Duodenal mucosa (tissue), 2 donors: Measurements from ENCODE around the gene DNMT3L.
"Not testable (repeated sequence)": the region's sequence is repeated elsewhere in the genome, so short reads cannot be mapped to it uniquely, and the experiment has no call there.

Source experiments
- H3K27ac ChIP-seq: one replicate; pipeline ENCODE4 v1.7.0; 2013; ENCODE audit warnings: low read depth, low read length
- H3K27me3 ChIP-seq, 2 donors: one replicate each; pipeline ENCODE4 v1.7.0; 2013; ENCODE audit warnings: low read length in 2 of 2, control low read depth in 1 of 2; ENCODE audit not compliant: insufficient read depth in 2 of 2, control insufficient read depth in 1 of 2
- H3K36me3 ChIP-seq, 2 donors: one replicate each; pipeline ENCODE4 v1.7.0; 2013; ENCODE audit warnings: low read length in 2 of 2, control low read depth in 1 of 2; ENCODE audit not compliant: insufficient read depth in 2 of 2, control insufficient read depth in 1 of 2
- H3K4me1 ChIP-seq, 2 donors: one replicate each; pipeline ENCODE4 v1.7.0; 2013; ENCODE audit warnings: low read length in 2 of 2, control low read depth in 1 of 2; ENCODE audit not compliant: insufficient read depth in 2 of 2, control insufficient read depth in 1 of 2
- H3K4me3 ChIP-seq, 2 donors: one replicate each; pipeline ENCODE4 v1.7.0; 2013; ENCODE audit warnings: low read length in 2 of 2, low read depth in 1 of 2
- H3K9ac ChIP-seq, 2 donors: one replicate each; pipeline ENCODE4 v1.7.0; 2013; ENCODE audit warnings: low read length in 2 of 2, low read depth in 1 of 2
- H3K9me3 ChIP-seq, 2 donors: one replicate each; pipeline ENCODE4 v1.7.0; 2013; ENCODE audit warnings: low read length in 2 of 2, control low read depth in 1 of 2; ENCODE audit not compliant: control insufficient read depth in 1 of 2

Gene DNMT3L

GRCh38 chr21:44262338-44263056, 800 bp upstream of the DNMT3L start:
- Histone ChIP-seq H3K4me3 (no peak overlapping the region), H3K9ac (no peak overlapping the region), H3K27me3 (no peaks in the 10 kb centered on the region), H3K27ac (no peak overlapping the region), H3K4me1 (no peaks in the 10 kb centered on the region), H3K36me3 (no peaks in the 10 kb centered on the region), H3K9me3 (no peaks in the 10 kb centered on the region)

- no peaks in the 10 kb centered on the region for H3K36me3 ChIP-seq
- no peak overlapping the region for H3K4me3 ChIP-seq
- no peaks in the 10 kb centered on the region for H3K9me3 ChIP-seq
- H3K27me3 ChIP-seq, result no peaks in the 10 kb centered on the region
- no peak overlapping the region for H3K27ac ChIP-seq
- H3K9ac ChIP-seq, result no peak overlapping the region
- no peaks in the 10 kb centered on the region for H3K4me1 ChIP-seq
These were observed 686 bp downstream of the DNMT3L start for GRCh38 chr21:44260791-44261631.

- Histone ChIP-seq H3K9ac (no peak overlapping the region), H3K27me3 (no peaks in the 10 kb centered on the region), H3K4me1 (no peaks in the 10 kb centered on the region)
These were observed 1.6 kb downstream of the DNMT3L start for GRCh38 chr21:44260066-44260465.

GRCh38 chr21:44259082-44259705, 2.5 kb downstream of the DNMT3L start:
- no peaks in the 10 kb centered on the region for H3K27me3 ChIP-seq
- H3K36me3 ChIP-seq, result no peaks in the 10 kb centered on the region
- no peaks in the 10 kb centered on the region for H3K9me3 ChIP-seq
- H3K9ac ChIP-seq, result no peak overlapping the region
- no peak overlapping the region for H3K4me3 ChIP-seq
- H3K27ac ChIP-seq, result no peak overlapping the region
- H3K4me1 ChIP-seq, result no peaks in the 10 kb centered on the region

More at GRCh38 chr21:44260066-44260465, 1.6 kb downstream of the DNMT3L start:
- Histone ChIP-seq H3K4me3 (no peak overlapping the region), H3K36me3 (no peaks in the 10 kb centered on the region), H3K27ac (no peak overlapping the region), H3K9me3 (no peaks in the 10 kb centered on the region)

- no peak overlapping the region for H3K4me3 ChIP-seq
- no peaks in the 10 kb centered on the region for H3K9me3 ChIP-seq
- no peaks in the 10 kb centered on the region for H3K36me3 ChIP-seq
- no peaks in the 10 kb centered on the region for H3K27me3 ChIP-seq
- no peak overlapping the region for H3K27ac ChIP-seq
- no peak overlapping the region for H3K9ac ChIP-seq
- H3K4me1 ChIP-seq, result no peaks in the 10 kb centered on the region
These were observed 3.5 kb downstream of the DNMT3L start for GRCh38 chr21:44258056-44258725.

GRCh38 chr21:44255511-44255981, 6.2 kb downstream of the DNMT3L start:
- no peaks in the 10 kb centered on the region for H3K27me3 ChIP-seq
- H3K4me3 ChIP-seq, result no peak overlapping the region
- no peaks in the 10 kb centered on the region for H3K4me1 ChIP-seq
- no peaks in the 10 kb centered on the region for H3K36me3 ChIP-seq
- H3K9me3 ChIP-seq, result no peaks in the 10 kb centered on the region
- H3K9ac ChIP-seq, result no peak overlapping the region
- no peak overlapping the region for H3K27ac ChIP-seq

GRCh38 chr21:44253832-44254710, 7.6 kb downstream of the DNMT3L start:
- Histone ChIP-seq H3K27me3 (no peaks in the 10 kb centered on the region), H3K9me3 (no peaks in the 10 kb centered on the region), H3K4me1 (no peaks in the 10 kb centered on the region), H3K4me3 (no peak overlapping the region), H3K27ac (no peak overlapping the region), H3K36me3 (no peaks in the 10 kb centered on the region), H3K9ac (no peak overlapping the region)

DNA sequence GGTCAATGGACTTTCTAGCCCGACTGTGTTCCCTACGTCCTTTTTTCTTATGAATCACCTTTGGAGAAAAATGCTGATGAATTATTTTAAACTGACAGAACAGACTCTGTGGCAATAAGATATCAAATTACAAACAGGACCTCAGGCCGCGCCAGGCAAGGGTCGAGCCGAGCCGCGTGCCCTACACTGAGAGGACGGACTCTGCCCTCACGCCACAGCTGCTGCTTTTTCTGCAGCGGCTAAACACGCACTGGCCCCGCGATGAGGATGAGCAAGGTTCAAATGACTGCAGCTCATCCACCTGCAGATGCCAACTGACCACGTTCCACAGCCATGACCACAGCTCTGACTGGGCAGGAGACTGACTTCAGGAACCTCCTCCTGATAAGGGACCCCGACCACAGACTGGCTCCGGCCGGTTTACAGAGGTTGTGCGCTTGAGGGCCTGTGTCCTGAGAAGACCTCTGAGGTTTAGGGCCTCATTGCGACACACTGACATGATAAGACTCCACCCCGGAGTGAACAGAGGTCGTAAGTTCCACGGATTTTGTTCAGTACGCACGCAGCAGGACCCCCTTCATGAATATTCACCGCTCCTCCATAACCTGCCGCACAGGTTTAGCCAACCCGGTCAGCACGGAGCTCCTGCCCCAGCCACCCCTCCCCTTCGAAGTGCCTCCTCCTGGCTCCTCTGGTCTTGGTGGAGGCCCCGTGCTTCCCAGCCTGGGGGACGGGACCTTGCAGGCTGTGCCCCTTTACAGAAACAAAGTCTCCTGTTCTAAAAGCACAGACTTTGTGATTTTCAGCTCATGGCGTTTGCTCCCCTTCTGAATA, 12.3 kb downstream of the DNMT3L start:
- H3K9ac ChIP-seq, H3K9me3 ChIP-seq, H3K27ac ChIP-seq, H3K4me1 ChIP-seq, H3K27me3 ChIP-seq, H3K36me3 ChIP-seq, H3K4me3 ChIP-seq: not testable (repeated sequence)

DNA sequence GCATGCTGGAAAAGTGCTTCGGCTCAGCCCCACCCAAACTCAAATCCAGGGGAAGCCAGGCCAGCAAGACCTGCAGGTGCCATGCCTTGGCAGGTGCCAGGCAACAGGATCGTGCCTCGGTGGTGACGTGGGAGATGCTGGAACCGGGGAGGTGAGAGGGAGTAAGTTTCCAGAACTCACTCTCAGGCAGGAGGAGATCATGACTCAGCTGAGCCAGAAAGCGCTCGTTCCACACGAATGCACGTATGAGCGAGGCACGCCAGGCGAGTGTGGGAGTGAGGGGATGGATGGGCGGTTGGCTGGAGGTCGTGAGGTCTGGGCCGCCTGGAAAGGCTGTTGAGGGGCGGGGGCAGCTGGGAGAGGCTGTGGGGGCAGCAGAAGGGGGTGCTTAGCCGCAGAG, 13.8 kb downstream of the DNMT3L start:
- not testable (repeated sequence) for H3K9ac ChIP-seq, H3K27me3 ChIP-seq, H3K36me3 ChIP-seq, H3K4me3 ChIP-seq, H3K4me1 ChIP-seq, H3K27ac ChIP-seq, H3K9me3 ChIP-seq
